Keratinocyte (primary cell): ENCODE results near the gene OTOG. TPM values are rescaled to one million over a fixed set of nuclear protein-coding genes. Genes with fewer than 3 reads are reported as not detected.

Experiments used
- DNase-seq: peaks from one replicate; pipeline ENCODE4 v3.0.0-alpha.2; 2011; ENCODE audit warnings: low read depth, missing footprints, low spot score
- FAIRE-seq: peaks from 2 replicates; lab custom pipeline; 2011; peaks lifted over from hg19 to GRCh38; lab: Jason Lieb, UNC
- H2AFZ ChIP-seq: 2 replicates; pipeline ENCODE4 v1.6.0; 2012; ENCODE audit warnings: low read length, control low read depth, inconsistent platforms; ENCODE audit not compliant: control insufficient read depth
- H3K27ac ChIP-seq: 2 replicates; pipeline ENCODE4 v1.5.1; 2011; ENCODE audit warnings: low read length; ENCODE audit not compliant: control insufficient read depth, insufficient read depth
- H3K27me3 ChIP-seq: 3 replicates; pipeline ENCODE4 v1.6.0; 2011; ENCODE audit warnings: low read length; ENCODE audit not compliant: control insufficient read depth, insufficient read depth; ENCODE audit errors: extremely low read depth
- H3K36me3 ChIP-seq, 2 experiments: 2 replicates in 1 of 2; 3 replicates in 1 of 2; pipeline ENCODE4 v1.5.1; 2011; ENCODE audit warnings: low read length in 2 of 2, mild to moderate bottlenecking in 1 of 2; ENCODE audit not compliant: control insufficient read depth in 2 of 2, insufficient read depth in 2 of 2; ENCODE audit errors: extremely low read depth in 1 of 2
- H3K4me1 ChIP-seq: 3 replicates; pipeline ENCODE4 v1.5.1; 2011; ENCODE audit warnings: low read length; ENCODE audit not compliant: control insufficient read depth, insufficient read depth; ENCODE audit errors: extremely low read depth
- H3K4me2 ChIP-seq: 3 replicates; pipeline ENCODE4 v1.6.0; 2011; ENCODE audit warnings: low read depth, low read length; ENCODE audit not compliant: control insufficient read depth, insufficient read depth; ENCODE audit errors: extremely low read depth
- H3K4me3 ChIP-seq, 3 experiments: fragments of 200-600 bp in 1 of 3; sonication (generic) in 1 of 3; 2 replicates in 2 of 3; 3 replicates in 1 of 3; pipeline ENCODE4 v1.5.1; 2011 to 2016; ENCODE audit warnings: low read length in 3 of 3, mild to moderate bottlenecking in 3 of 3, control low read depth in 2 of 3, inconsistent platforms in 1 of 3, low read depth in 1 of 3, mixed read lengths in 1 of 3, mixed run types in 1 of 3, moderate library complexity in 1 of 3; ENCODE audit not compliant: control insufficient read depth in 2 of 3, insufficient read depth in 2 of 3; ENCODE audit errors: extremely low read depth in 1 of 3
- H3K79me2 ChIP-seq: 2 replicates; pipeline ENCODE4 v1.6.0; 2012; ENCODE audit warnings: low read length; ENCODE audit not compliant: control insufficient read depth, insufficient read depth
- H3K9ac ChIP-seq: 3 replicates; pipeline ENCODE4 v1.6.0; 2011; ENCODE audit warnings: low read length; ENCODE audit not compliant: control insufficient read depth, insufficient read depth; ENCODE audit errors: extremely low read depth
- H3K9me1 ChIP-seq: 3 replicates; pipeline ENCODE4 v1.6.0; 2011; ENCODE audit warnings: low read length; ENCODE audit not compliant: control insufficient read depth, insufficient read depth; ENCODE audit errors: extremely low read depth
- H3K9me3 ChIP-seq: 2 replicates; pipeline ENCODE4 v1.5.1; 2012; ENCODE audit warnings: low read depth, low read length; ENCODE audit not compliant: control insufficient read depth
- H4K20me1 ChIP-seq: 3 replicates; pipeline ENCODE4 v1.6.0; 2011; ENCODE audit warnings: low read length; ENCODE audit not compliant: control insufficient read depth, insufficient read depth; ENCODE audit errors: extremely low read depth
- EZH2 ChIP-seq: IDR thresholded peaks from one replicate; pipeline ENCODE4 v1.6.1; 2012; ENCODE audit warnings: inconsistent platforms, mild to moderate bottlenecking, low read length, moderate library complexity
- dilution Hi-C: fragments of 300-500 bp; cut with MboI; formaldehyde crosslinking; loops from one replicate; pipeline ENCODE4 v1.7.0; 2020; ENCODE audit warnings: low sequenced_read_pairs; ENCODE audit not compliant: extremely low pct_ligation_motif_present
- polyA plus RNA-seq, 5 experiments: library from polyadenylated mRNA; depleted of rRNA in 3 of 5; stranded (reverse) in 3 of 5; stranded (forward) in 1 of 5; unstranded in 1 of 5; fragments of >200 nt; gene quantifications; 1 replicate in 1 of 5; 2 replicates in 3 of 5; 3 replicates in 1 of 5; pipeline versions ENCODE4 v1.2.1 to v1.2.3, GENCODE V29; 2011 to 2012; ENCODE audit warnings: missing spikeins in 2 of 5, low read depth in 1 of 5, low replicate concordance in 1 of 5
- TF ChIP-seq, protein P1 (sequence below), 3 experiments: IDR thresholded peaks in 1 of 3; conservative IDR thresholded peaks in 1 of 3; optimal IDR thresholded peaks in 1 of 3; 2 replicates in 2 of 3; 3 replicates in 1 of 3; pipeline versions ENCODE3 to v1.5.1; 2011; ENCODE audit warnings: low read length in 3 of 3, mild to moderate bottlenecking in 3 of 3, moderate library complexity in 2 of 3, control low read depth in 1 of 3, inconsistent platforms in 1 of 3; ENCODE audit not compliant: insufficient read depth in 2 of 3; ENCODE audit errors: extremely low read depth in 1 of 3

The OTOG gene
- polyA plus RNA-seq, 1 donor (not counting 4 experiments of a cell fraction or from before 2014, with no cell fraction given): not detected

DNA sequence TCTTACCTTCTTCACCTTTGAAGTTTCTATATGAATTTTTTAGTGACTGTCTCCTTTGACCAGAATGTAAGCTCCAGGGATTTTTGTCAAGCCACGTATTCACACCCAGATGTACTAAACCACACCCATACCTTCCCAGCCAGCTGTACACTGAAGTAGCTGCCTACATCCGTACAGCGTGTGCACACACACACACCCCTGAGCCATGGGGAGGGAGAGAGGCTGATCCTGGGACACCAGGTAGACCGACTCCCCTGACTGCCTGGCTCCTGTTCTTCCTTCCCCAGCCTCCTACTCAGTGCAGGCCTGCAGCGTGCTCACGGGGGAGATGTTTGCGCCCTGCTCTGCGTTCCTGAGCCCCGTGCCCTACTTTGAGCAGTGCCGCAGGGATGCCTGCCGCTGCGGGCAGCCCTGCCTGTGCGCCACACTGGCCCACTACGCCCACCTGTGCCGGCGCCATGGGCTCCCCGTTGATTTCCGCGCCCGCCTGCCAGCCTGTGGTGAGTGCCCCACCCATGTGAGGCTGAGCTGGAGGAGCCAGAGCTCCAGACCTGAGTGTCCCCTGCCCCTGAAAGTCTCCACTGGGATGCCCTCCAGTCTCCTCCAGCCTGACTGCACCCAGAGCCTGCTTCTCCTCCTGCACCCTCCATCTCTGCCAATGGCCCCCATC is 25.9 kb downstream of the OTOG start:
- peaks cover 5% of the 10 kb centered on the region for H3K27me3 ChIP-seq
- no peaks in the 10 kb centered on the region for H4K20me1 ChIP-seq
- H3K9me1 ChIP-seq: no peaks in the 10 kb centered on the region
- FAIRE-seq (no peak), DNase-seq (no peak)
- no peaks in the 10 kb centered on the region for H3K9me3 ChIP-seq
- no peaks in the 10 kb centered on the region for H3K36me3 ChIP-seq
- H3K27ac ChIP-seq: no peak overlapping the region
- no peaks in the 10 kb centered on the region for H3K4me1 ChIP-seq
- H3K79me2 ChIP-seq: no peaks in the 10 kb centered on the region
- H3K4me2 ChIP-seq: no peak overlapping the region
- H2AFZ ChIP-seq: no peak overlapping the region
- no peak overlapping the region for H3K4me3 ChIP-seq
- TF ChIP-seq, protein P1, sequence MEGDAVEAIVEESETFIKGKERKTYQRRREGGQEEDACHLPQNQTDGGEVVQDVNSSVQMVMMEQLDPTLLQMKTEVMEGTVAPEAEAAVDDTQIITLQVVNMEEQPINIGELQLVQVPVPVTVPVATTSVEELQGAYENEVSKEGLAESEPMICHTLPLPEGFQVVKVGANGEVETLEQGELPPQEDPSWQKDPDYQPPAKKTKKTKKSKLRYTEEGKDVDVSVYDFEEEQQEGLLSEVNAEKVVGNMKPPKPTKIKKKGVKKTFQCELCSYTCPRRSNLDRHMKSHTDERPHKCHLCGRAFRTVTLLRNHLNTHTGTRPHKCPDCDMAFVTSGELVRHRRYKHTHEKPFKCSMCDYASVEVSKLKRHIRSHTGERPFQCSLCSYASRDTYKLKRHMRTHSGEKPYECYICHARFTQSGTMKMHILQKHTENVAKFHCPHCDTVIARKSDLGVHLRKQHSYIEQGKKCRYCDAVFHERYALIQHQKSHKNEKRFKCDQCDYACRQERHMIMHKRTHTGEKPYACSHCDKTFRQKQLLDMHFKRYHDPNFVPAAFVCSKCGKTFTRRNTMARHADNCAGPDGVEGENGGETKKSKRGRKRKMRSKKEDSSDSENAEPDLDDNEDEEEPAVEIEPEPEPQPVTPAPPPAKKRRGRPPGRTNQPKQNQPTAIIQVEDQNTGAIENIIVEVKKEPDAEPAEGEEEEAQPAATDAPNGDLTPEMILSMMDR (optimal IDR thresholded peaks at IDR 0.05 in 1 of 3, IDR thresholded peaks at IDR 0.05 in 1 of 3, conservative IDR thresholded peaks at IDR 0.05 in 1 of 3; ENCODE audit: extremely low read depth in 1 of 3, insufficient read depth in 2 of 3, low read length in 3 of 3): no peak
- no peak for TF ChIP-seq EZH2
- no peak overlapping the region for H3K9ac ChIP-seq
- dilution Hi-C loops: no loop called here

GRCh38 chr11:17573526-17573925 is 26.5 kb downstream of the OTOG start:
- H3K9ac ChIP-seq: no peak overlapping the region
- TF ChIP-seq EZH2: no peak
- TF ChIP-seq, protein P1 (optimal IDR thresholded peaks at IDR 0.05 in 1 of 3, IDR thresholded peaks at IDR 0.05 in 1 of 3, conservative IDR thresholded peaks at IDR 0.05 in 1 of 3; ENCODE audit: extremely low read depth in 1 of 3, insufficient read depth in 2 of 3, low read length in 3 of 3): no peak
- H3K79me2 ChIP-seq: no peaks in the 10 kb centered on the region
- H3K27me3 ChIP-seq: peaks cover 5% of the 10 kb centered on the region
- DNase-seq (no peak), FAIRE-seq (no peak)
- no peaks in the 10 kb centered on the region for H4K20me1 ChIP-seq
- no peaks in the 10 kb centered on the region for H3K36me3 ChIP-seq
- H3K4me3 ChIP-seq: no peak overlapping the region
- no peaks in the 10 kb centered on the region for H3K9me1 ChIP-seq
- H3K4me1 ChIP-seq: no peaks in the 10 kb centered on the region
- dilution Hi-C loops: no loop called here
- H3K9me3 ChIP-seq: no peaks in the 10 kb centered on the region
- H3K27ac ChIP-seq: no peak overlapping the region
- no peak overlapping the region for H3K4me2 ChIP-seq
- no peak overlapping the region for H2AFZ ChIP-seq
